Parathyroid adenoma (tissue), 2 donors: Measurements from ENCODE around the gene DIRAS2.

ENCODE experiments used
- H2AFZ ChIP-seq: fragments of 300-600 bp; sonication (generic); one replicate; pipeline ENCODE4 v1.7.0; 2017; ENCODE audit warnings: antibody characterized with exemption, mild to moderate bottlenecking
- H3K27ac ChIP-seq: fragments of 300-600 bp; sonication (generic); one replicate; pipeline ENCODE4 v1.7.0; 2017
- H3K27me3 ChIP-seq: fragments of 300-600 bp; sonication (generic); one replicate; pipeline ENCODE4 v1.7.0; 2017; ENCODE audit warnings: low read length; ENCODE audit not compliant: control insufficient read depth, insufficient read depth
- H3K36me3 ChIP-seq: fragments of 300-600 bp; sonication (generic); one replicate; pipeline ENCODE4 v1.7.0; 2017; ENCODE audit warnings: low read length; ENCODE audit not compliant: control insufficient read depth, insufficient read depth
- H3K4me1 ChIP-seq: fragments of 300-600 bp; sonication (generic); one replicate; pipeline ENCODE4 v1.7.0; 2017; ENCODE audit warnings: control low read depth
- H3K4me2 ChIP-seq: fragments of 300-600 bp; sonication (generic); one replicate; pipeline ENCODE4 v1.7.0; 2017; ENCODE audit warnings: low read length
- H3K4me3 ChIP-seq: fragments of 300-600 bp; sonication (generic); one replicate; pipeline ENCODE4 v1.7.0; 2017; ENCODE audit warnings: low read depth, low read length
- H3K79me2 ChIP-seq: fragments of 300-600 bp; sonication (generic); one replicate; pipeline ENCODE4 v1.7.0; 2017; ENCODE audit warnings: control low read depth
- H3K9ac ChIP-seq: fragments of 300-600 bp; sonication (generic); one replicate; pipeline ENCODE4 v1.7.0; 2017; ENCODE audit warnings: mild to moderate bottlenecking
- H3K9me3 ChIP-seq: fragments of 300-600 bp; sonication (generic); one replicate; pipeline ENCODE4 v1.7.0; 2017; ENCODE audit warnings: low read length; ENCODE audit not compliant: control insufficient read depth
- CTCF ChIP-seq: fragments of 300-600 bp; sonication (generic); IDR thresholded peaks from one replicate; pipeline ENCODE4 v1.7.0; 2017; ENCODE audit warnings: antibody characterized with exemption, mild to moderate bottlenecking
- donor health status: primary hyperparathyroidism.

DIRAS2 gene

GRCh38 chr9:90642570-90643539, at the start of gene DIRAS2:
TSS of gene DIRAS2 (minus strand) at chr9:90642824. CDS start at chr9:90613827, 28,997 bp downstream.
- Histone ChIP-seq H2AFZ (peak within 1 kb of the TSS; percentile 70), H3K9me3 (no peaks in the 10 kb centered on the region), H3K27me3 (no peaks in the 10 kb centered on the region), H3K79me2 (no peaks in the 10 kb centered on the region), H3K9ac (no peak within 1 kb of the TSS), H3K4me2 (peak within 1 kb of the TSS; percentile 50), H3K4me3 (peak within 1 kb of the TSS; percentile 48), H3K36me3 (no peaks in the 10 kb centered on the region), H3K4me1 (no peaks in the 10 kb centered on the region), H3K27ac (peak within 1 kb of the TSS; percentile 79)
- peak; percentile 42 for TF ChIP-seq CTCF

DNA sequence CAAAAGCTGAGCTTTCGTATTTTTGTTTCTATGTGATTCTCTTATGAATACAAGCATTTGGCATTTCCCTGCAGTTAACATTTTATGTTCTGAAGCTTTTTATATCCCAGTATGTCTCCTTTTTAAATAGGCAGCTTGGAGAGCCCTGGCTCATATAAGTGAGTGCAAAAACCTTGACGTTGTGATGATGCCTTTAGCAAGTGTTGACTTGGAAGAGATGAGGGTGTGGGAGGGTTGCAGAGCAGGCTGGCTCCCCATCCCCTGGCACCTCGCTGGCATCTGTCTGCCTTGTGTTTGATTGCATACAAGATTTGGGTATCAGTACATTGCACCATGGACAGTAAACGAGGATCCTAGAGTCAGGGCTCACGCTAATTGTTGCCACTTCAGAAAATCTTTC, 42.1 kb upstream of the DIRAS2 start:
- H3K9me3 ChIP-seq: no peaks in the 10 kb centered on the region
- H3K4me1 ChIP-seq: no peaks in the 10 kb centered on the region
- no peak overlapping the region for H3K27ac ChIP-seq
- H3K4me2 ChIP-seq: no peak overlapping the region
- H3K4me3 ChIP-seq: no peak overlapping the region
- H3K27me3 ChIP-seq: no peaks in the 10 kb centered on the region
- no peak overlapping the region for H2AFZ ChIP-seq
- no peaks in the 10 kb centered on the region for H3K79me2 ChIP-seq
- no peak overlapping the region for H3K9ac ChIP-seq
- no peaks in the 10 kb centered on the region for H3K36me3 ChIP-seq
- no peak for TF ChIP-seq CTCF

DNA sequence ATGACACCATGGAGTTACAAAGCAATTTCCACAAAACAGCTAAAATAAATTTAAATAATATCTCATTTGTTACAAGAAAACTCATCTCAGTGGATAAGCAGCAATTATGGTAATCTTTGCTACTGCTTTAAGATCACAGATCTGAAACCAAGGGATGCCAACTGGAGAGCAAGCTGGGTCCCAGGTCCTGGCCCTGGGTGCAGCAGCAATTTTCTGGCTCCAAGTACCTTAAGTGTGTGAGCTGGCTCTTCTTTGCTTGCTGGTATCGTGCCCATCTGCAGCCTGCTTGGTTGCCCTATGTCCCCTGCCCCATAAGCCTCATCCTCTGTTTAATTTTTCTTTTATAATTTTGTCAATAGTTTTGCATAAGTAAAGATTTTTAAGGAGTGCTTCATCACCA, 41.5 kb upstream of the DIRAS2 start:
- Histone ChIP-seq H3K79me2 (no peaks in the 10 kb centered on the region), H3K27me3 (no peaks in the 10 kb centered on the region), H3K36me3 (no peaks in the 10 kb centered on the region), H3K4me2 (no peak overlapping the region), H3K27ac (no peak overlapping the region), H3K4me3 (no peak overlapping the region), H3K4me1 (no peaks in the 10 kb centered on the region), H2AFZ (no peak overlapping the region), H3K9me3 (no peaks in the 10 kb centered on the region), H3K9ac (no peak overlapping the region)
- no peak for TF ChIP-seq CTCF

GRCh38 chr9:90680534-90680933, 37.9 kb upstream of the DIRAS2 start:
- H3K4me1 ChIP-seq: no peaks in the 10 kb centered on the region
- no peak overlapping the region for H3K27ac ChIP-seq
- H3K9me3 ChIP-seq: no peaks in the 10 kb centered on the region

More at GRCh38 chr9:90680534-90680933, 37.9 kb upstream of the DIRAS2 start:
- H2AFZ ChIP-seq: no peak overlapping the region
- TF ChIP-seq CTCF: no peak
- no peak overlapping the region for H3K9ac ChIP-seq
- no peaks in the 10 kb centered on the region for H3K79me2 ChIP-seq
- H3K27me3 ChIP-seq: no peaks in the 10 kb centered on the region
- no peaks in the 10 kb centered on the region for H3K36me3 ChIP-seq
- H3K4me2 ChIP-seq: no peak overlapping the region
- no peak overlapping the region for H3K4me3 ChIP-seq
